Measurements from ENCODE around the gene CLDN11. TPM values are rescaled to one million over a fixed set of nuclear protein-coding genes. Genes with fewer than 3 reads are reported as not detected.

Gene CLDN11
- total RNA-seq, 1 experiment from 2014 or later = 0.22 TPM

GRCh38 chr3:170397685-170398084 is 21.0 kb upstream of the CLDN11 start:
- intact Hi-C loops (cut with micrococcal nuclease) = no loop called here
- no peaks in the 10 kb centered on the region for H3K9me3 ChIP-seq (ENCODE audit: control insufficient read depth in 1 of 2, insufficient read depth in 1 of 2, low read depth in 1 of 2, low read length in 2 of 2)
- H3K79me2 ChIP-seq (ENCODE audit: insufficient read depth, low read length) = no peaks in the 10 kb centered on the region
- H3K4me1 ChIP-seq (ENCODE audit: control insufficient read depth in 1 of 2, insufficient read depth in 2 of 2, low read length in 2 of 2) = no peaks in the 10 kb centered on the region
- no TSS peak for BruUV-seq (replicated peaks)
- ChIA-PET CTCF (no interaction called here), RAD21 (ENCODE audit: low non-redundant PET in 1 of 2, low total read pairs in 2 of 2, uncharacterized antibody in 2 of 2, unreplicated experiment in 2 of 2) (no interaction called here), POLR2A (no interaction called here)
- no peak for TF ChIP-seq YY1 (IDR thresholded peaks at IDR 0.05; ENCODE audit: extremely low read depth, insufficient replicate concordance, low read depth, low read length)
- no peaks in the 10 kb centered on the region for H3K9me2 ChIP-seq (ENCODE audit: insufficient read depth)
- no peaks in the 10 kb centered on the region for H4K20me1 ChIP-seq (ENCODE audit: insufficient read depth)
- ATAC-seq (no peak), DNase-seq (ENCODE audit: low read depth, low spot score) (no peak)
- H3K27me3 ChIP-seq (ENCODE audit: insufficient read depth, low read length) = no peaks in the 10 kb centered on the region
- H3K27ac ChIP-seq (ENCODE audit: low read depth, low read length) = no peak overlapping the region
- no peak overlapping the region for H3K4me3 ChIP-seq (replicated peaks in 1 of 2; ENCODE audit: low read depth in 1 of 2, low read length in 2 of 2)
- no peak overlapping the region for H3K9ac ChIP-seq (ENCODE audit: low read length)
- H3K4me2 ChIP-seq (ENCODE audit: low read length) = no peak overlapping the region
- no peak overlapping the region for H2AFZ ChIP-seq (ENCODE audit: low read depth, low read length, poor library complexity, severe bottlenecking)
- H3K36me3 ChIP-seq (ENCODE audit: control insufficient read depth in 1 of 2, insufficient read depth in 2 of 2, low read length in 2 of 2) = no peaks in the 10 kb centered on the region

GRCh38 chr3:170405101-170405500 is 13.6 kb upstream of the CLDN11 start:
- Histone ChIP-seq H3K9ac (ENCODE audit: low read length) (no peak overlapping the region), H3K9me3 (ENCODE audit: control insufficient read depth in 1 of 2, insufficient read depth in 1 of 2, low read depth in 1 of 2, low read length in 2 of 2) (no peaks in the 10 kb centered on the region), H2AFZ (ENCODE audit: low read depth, low read length, poor library complexity, severe bottlenecking) (no peak overlapping the region), H3K4me2 (ENCODE audit: low read length) (no peak overlapping the region), H3K4me3 (replicated peaks in 1 of 2; ENCODE audit: low read depth in 1 of 2, low read length in 2 of 2) (no peak overlapping the region), H3K27me3 (ENCODE audit: insufficient read depth, low read length) (no peaks in the 10 kb centered on the region), H3K27ac (ENCODE audit: low read depth, low read length) (no peak overlapping the region), H3K79me2 (ENCODE audit: insufficient read depth, low read length) (no peaks in the 10 kb centered on the region), H4K20me1 (ENCODE audit: insufficient read depth) (no peaks in the 10 kb centered on the region), H3K36me3 (ENCODE audit: control insufficient read depth in 1 of 2, insufficient read depth in 2 of 2, low read length in 2 of 2) (no peaks in the 10 kb centered on the region), H3K9me2 (ENCODE audit: insufficient read depth) (no peaks in the 10 kb centered on the region; the same call in 1 of the 2 replicates), H3K4me1 (ENCODE audit: control insufficient read depth in 1 of 2, insufficient read depth in 2 of 2, low read length in 2 of 2) (no peaks in the 10 kb centered on the region)
- intact Hi-C loops (cut with micrococcal nuclease) = loop anchor here (5.0 kb wide), 1 partner anchor 92 kb away; no protein-coding TSS in a partner anchor
- ATAC-seq = no peak
- ChIA-PET POLR2A (no interaction called here), CTCF (interaction anchor here (0.7 kb wide), 1 partner anchor 315 kb away, joined by 3 read pairs; no protein-coding TSS in a partner anchor), RAD21 (ENCODE audit: low non-redundant PET in 1 of 2, low total read pairs in 2 of 2, uncharacterized antibody in 2 of 2, unreplicated experiment in 2 of 2) (no interaction called here)
- no peak for TF ChIP-seq CBX3 (IDR thresholded peaks at IDR 0.05; ENCODE audit: low read depth)
- no peak for TF ChIP-seq ATF3 (IDR thresholded peaks at IDR 0.05)
- no peak for TF ChIP-seq ZFX (IDR thresholded peaks at IDR 0.05)
- TF ChIP-seq CEBPB (IDR thresholded peaks at IDR 0.05; ENCODE audit: low read depth) = no peak
- TF ChIP-seq MAX (IDR thresholded peaks at IDR 0.05) = no peak
- no peak for TF ChIP-seq REST (IDR thresholded peaks at IDR 0.05; ENCODE audit: low read depth)
- TF ChIP-seq YY1 (IDR thresholded peaks at IDR 0.05; ENCODE audit: extremely low read depth, insufficient replicate concordance, low read depth, low read length) = no peak
- no peak for DNase-seq (ENCODE audit: low read depth, low spot score)
- no TSS peak for BruUV-seq (replicated peaks)

All from HCT116 (cell line).